Measurements from ENCODE around the gene UBE2D2. TPM values are rescaled to one million over a fixed set of nuclear protein-coding genes. Genes with fewer than 3 reads are reported as not detected.

UBE2D2 gene
- total and polyA plus RNA-seq, 2 of the 13 experiments (the other 11 are each of a cell fraction or from before 2014, with no cell fraction given) = 79.1 to 109 TPM

GRCh38 chr5:139650031-139650688 lies 89.0 kb downstream of the UBE2D2 start (continued):
- TF ChIP-seq ZNF383 (CRISPR knock-in tag; IDR thresholded peaks at IDR 0.05; ENCODE audit: borderline replicate concordance) (no peak), NFAT5 (CRISPR knock-in tag; IDR thresholded peaks at IDR 0.05) (no peak), ZNF543 (CRISPR knock-in tag; IDR thresholded peaks at IDR 0.05) (0 out of 2 replicates have a peak, but pooled peaks have one; percentile 30), HNF4G (IDR thresholded peaks at IDR 0.05; ENCODE audit: borderline replicate concordance, low read depth, low read length) (no peak), HNF4G (CRISPR knock-in tag; IDR thresholded peaks at IDR 0.05; ENCODE audit: borderline replicate concordance, low read depth) (no peak), ZBTB7A (CRISPR knock-in tag; IDR thresholded peaks at IDR 0.05) (peak; percentile 78), ZBTB25 (CRISPR knock-in tag; IDR thresholded peaks at IDR 0.05) (no peak), ZBTB1 (CRISPR knock-in tag; IDR thresholded peaks at IDR 0.05; ENCODE audit: borderline replicate concordance) (no peak), PAF1 (CRISPR knock-in tag; IDR thresholded peaks at IDR 0.05) (no peak), SNAI1 (CRISPR knock-in tag; IDR thresholded peaks at IDR 0.05; ENCODE audit: borderline replicate concordance) (no peak), RAD21 (CRISPR knock-in tag; IDR thresholded peaks at IDR 0.05) (peak; percentile 56), GABPB1 (CRISPR knock-in tag; IDR thresholded peaks at IDR 0.05) (peak; percentile 46; the same call in 1 of the 2 replicates), PRDM10 (CRISPR knock-in tag; IDR thresholded peaks at IDR 0.05; ENCODE audit: low read depth) (no peak), YEATS4 (CRISPR knock-in tag; IDR thresholded peaks at IDR 0.05; ENCODE audit: borderline replicate concordance) (no peak), ZNF512B (CRISPR knock-in tag; IDR thresholded peaks at IDR 0.05; ENCODE audit: borderline replicate concordance) (no peak), KLF9 (CRISPR knock-in tag; IDR thresholded peaks at IDR 0.05; ENCODE audit: low read depth) (no peak), STAG1 (CRISPR knock-in tag; IDR thresholded peaks at IDR 0.05) (peak; percentile 23; the same call in 1 of the 2 replicates)
